Astrocyte (in vitro differentiated cells and primary cell): ENCODE results near the gene TAPBP.

Experiments
- EZH2 ChIP-seq: IDR thresholded peaks from 2 replicates; pipeline ENCODE4 v1.6.1; 2012; ENCODE audit warnings: mild to moderate bottlenecking, low read length, inconsistent platforms; ENCODE audit not compliant: insufficient read depth
- TF ChIP-seq, protein P1 (sequence below): IDR thresholded peaks from 2 replicates; pipeline ENCODE4 v1.5.1; 2011; ENCODE audit warnings: low read depth, mild to moderate bottlenecking, inconsistent platforms, low read length, moderate library complexity; ENCODE audit not compliant: insufficient read depth

DNA sequence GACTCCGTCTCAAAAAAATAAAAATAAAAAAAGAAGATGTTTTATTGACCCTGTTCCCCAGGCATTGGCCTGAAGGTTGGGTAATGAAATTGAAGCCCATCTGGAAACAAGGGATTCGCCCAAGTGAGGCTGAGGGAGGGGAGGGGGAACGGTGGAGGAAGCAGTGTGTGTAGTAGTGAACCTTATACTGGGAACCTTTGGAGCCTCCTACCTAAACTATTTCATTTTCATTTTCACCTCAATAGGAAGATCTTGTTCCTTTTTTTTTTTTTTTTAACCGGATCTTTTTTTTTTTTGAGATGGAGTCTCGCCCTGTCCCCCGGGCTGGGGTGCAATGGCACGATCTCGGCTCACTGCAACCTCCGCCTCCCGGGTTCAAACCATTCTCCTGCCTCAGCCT, 16.9 kb upstream of the TAPBP start:
- TF ChIP-seq, protein P1, sequence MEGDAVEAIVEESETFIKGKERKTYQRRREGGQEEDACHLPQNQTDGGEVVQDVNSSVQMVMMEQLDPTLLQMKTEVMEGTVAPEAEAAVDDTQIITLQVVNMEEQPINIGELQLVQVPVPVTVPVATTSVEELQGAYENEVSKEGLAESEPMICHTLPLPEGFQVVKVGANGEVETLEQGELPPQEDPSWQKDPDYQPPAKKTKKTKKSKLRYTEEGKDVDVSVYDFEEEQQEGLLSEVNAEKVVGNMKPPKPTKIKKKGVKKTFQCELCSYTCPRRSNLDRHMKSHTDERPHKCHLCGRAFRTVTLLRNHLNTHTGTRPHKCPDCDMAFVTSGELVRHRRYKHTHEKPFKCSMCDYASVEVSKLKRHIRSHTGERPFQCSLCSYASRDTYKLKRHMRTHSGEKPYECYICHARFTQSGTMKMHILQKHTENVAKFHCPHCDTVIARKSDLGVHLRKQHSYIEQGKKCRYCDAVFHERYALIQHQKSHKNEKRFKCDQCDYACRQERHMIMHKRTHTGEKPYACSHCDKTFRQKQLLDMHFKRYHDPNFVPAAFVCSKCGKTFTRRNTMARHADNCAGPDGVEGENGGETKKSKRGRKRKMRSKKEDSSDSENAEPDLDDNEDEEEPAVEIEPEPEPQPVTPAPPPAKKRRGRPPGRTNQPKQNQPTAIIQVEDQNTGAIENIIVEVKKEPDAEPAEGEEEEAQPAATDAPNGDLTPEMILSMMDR = no peak
- no peak for TF ChIP-seq EZH2
